ENCODE data around the gene CLOCK. TPM values are rescaled to one million over a fixed set of nuclear protein-coding genes. Genes with fewer than 3 reads are reported as not detected.

CLOCK gene
- total RNA-seq, 1 donor from 2014 or later, result 20.4 TPM

- Mint-ChIP-seq H3K27ac (ENCODE audit: unreplicated experiment) (no peak overlapping the region), H3K36me3 (ENCODE audit: unreplicated experiment) (peaks cover 27% of the 10 kb centered on the region), H3K4me1 (ENCODE audit: unreplicated experiment) (peaks cover 7% of the 10 kb centered on the region), H3K4me3 (ENCODE audit: unreplicated experiment) (no peak overlapping the region), H3K9me3 (ENCODE audit: unreplicated experiment) (no peaks in the 10 kb centered on the region), H3K27me3 (ENCODE audit: unreplicated experiment) (no peaks in the 10 kb centered on the region)
- DNase-seq (ENCODE audit: extremely low spot score, unreplicated experiment), result no peak
- TF ChIP-seq CTCF (IDR thresholded peaks at IDR 0.05), result no peak
These were observed 96.1 kb downstream of the CLOCK start for GRCh38 chr4:55450566-55450965.

DNA sequence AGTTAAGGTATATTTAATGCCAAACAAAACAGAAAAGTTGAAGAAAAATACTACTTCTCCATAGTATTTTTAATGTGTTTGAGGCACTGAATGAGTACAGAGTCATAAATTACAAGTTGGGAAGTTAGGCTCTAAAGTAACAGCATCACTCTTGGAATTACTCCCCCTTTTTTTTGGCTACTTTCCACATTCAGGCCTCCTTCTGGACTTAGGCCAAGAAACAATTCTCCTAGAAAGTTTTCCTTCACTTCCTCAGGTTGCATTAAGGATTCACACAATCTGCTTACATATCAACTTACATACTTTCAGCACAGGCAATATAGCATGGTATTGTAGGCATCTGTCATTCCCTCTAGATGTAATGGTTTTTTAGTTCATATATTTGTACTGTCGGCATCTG lies 98.9 kb downstream of the CLOCK start:
- Mint-ChIP-seq H3K27me3 (ENCODE audit: unreplicated experiment) (no peaks in the 10 kb centered on the region), H3K4me1 (ENCODE audit: unreplicated experiment) (peaks cover 7% of the 10 kb centered on the region), H3K4me3 (ENCODE audit: unreplicated experiment) (no peak overlapping the region), H3K9me3 (ENCODE audit: unreplicated experiment) (no peaks in the 10 kb centered on the region), H3K36me3 (ENCODE audit: unreplicated experiment) (peaks cover 31% of the 10 kb centered on the region), H3K27ac (ENCODE audit: unreplicated experiment) (no peak overlapping the region)
- no peak for TF ChIP-seq CTCF (IDR thresholded peaks at IDR 0.05)
- no peak for DNase-seq (ENCODE audit: extremely low spot score, unreplicated experiment)

GRCh38 chr4:55447108-55447708 lies 99.5 kb downstream of the CLOCK start:
- peaks cover 7% of the 10 kb centered on the region for H3K4me1 Mint-ChIP-seq (ENCODE audit: unreplicated experiment)
- no peak for DNase-seq (ENCODE audit: extremely low spot score, unreplicated experiment)

GRCh38 chr4:55446578-55446922 lies 100.2 kb downstream of the CLOCK start:
- Mint-ChIP-seq H3K4me3 (ENCODE audit: unreplicated experiment) (no peak overlapping the region), H3K27me3 (ENCODE audit: unreplicated experiment) (no peaks in the 10 kb centered on the region), H3K27ac (ENCODE audit: unreplicated experiment) (peak overlapping the region; percentile 69), H3K4me1 (ENCODE audit: unreplicated experiment) (peaks cover 7% of the 10 kb centered on the region), H3K9me3 (ENCODE audit: unreplicated experiment) (no peaks in the 10 kb centered on the region), H3K36me3 (ENCODE audit: unreplicated experiment) (peaks cover 31% of the 10 kb centered on the region)
- TF ChIP-seq CTCF (IDR thresholded peaks at IDR 0.05), result no peak
- no peak for DNase-seq (ENCODE audit: extremely low spot score, unreplicated experiment)

More at GRCh38 chr4:55447108-55447708, 99.5 kb downstream of the CLOCK start:
- no peaks in the 10 kb centered on the region for H3K9me3 Mint-ChIP-seq (ENCODE audit: unreplicated experiment)
- no peak overlapping the region for H3K27ac Mint-ChIP-seq (ENCODE audit: unreplicated experiment)
- TF ChIP-seq CTCF (IDR thresholded peaks at IDR 0.05), result no peak
- no peaks in the 10 kb centered on the region for H3K27me3 Mint-ChIP-seq (ENCODE audit: unreplicated experiment)
- H3K36me3 Mint-ChIP-seq (ENCODE audit: unreplicated experiment), result peaks cover 33% of the 10 kb centered on the region
- no peak overlapping the region for H3K4me3 Mint-ChIP-seq (ENCODE audit: unreplicated experiment)

- Mint-ChIP-seq H3K4me3 (ENCODE audit: unreplicated experiment) (no peak overlapping the region), H3K36me3 (ENCODE audit: unreplicated experiment) (peaks cover 30% of the 10 kb centered on the region), H3K27ac (ENCODE audit: unreplicated experiment) (peak overlapping the region; percentile 69), H3K9me3 (ENCODE audit: unreplicated experiment) (no peaks in the 10 kb centered on the region), H3K4me1 (ENCODE audit: unreplicated experiment) (peaks cover 7% of the 10 kb centered on the region), H3K27me3 (ENCODE audit: unreplicated experiment) (no peaks in the 10 kb centered on the region)
- no peak for TF ChIP-seq CTCF (IDR thresholded peaks at IDR 0.05)
- no peak for DNase-seq (ENCODE audit: extremely low spot score, unreplicated experiment)
These were observed 100.7 kb downstream of the CLOCK start for GRCh38 chr4:55445921-55446577.
